OCI-LY3 (cell line): Measurements from ENCODE around the gene PALD1.

ENCODE experiments used
- CTCF ChIP-seq: fragments of 200-600, 300-600 bp; sonication (generic); IDR thresholded peaks from 2 replicates; pipeline ENCODE4 v1.5.1; 2014; ENCODE audit warnings: antibody characterized with exemption, low read length, low read depth
- EZH2phosphoT487 ChIP-seq: fragments of 200-600 bp; shearing (Covaris generic); IDR thresholded peaks from 2 replicates; pipeline ENCODE4 v1.6.1; 2018; ENCODE audit warnings: antibody characterized with exemption, mixed run types, low read depth

- no peak for TF ChIP-seq CTCF
- TF ChIP-seq EZH2phosphoT487 = no peak
Observed at GRCh38 chr10:70596860-70597809, 118.6 kb downstream of the PALD1 start.
